GM19035 (cell line): ENCODE data around the gene SMARCC2.
"Not testable (repeated sequence)": the region's sequence is repeated elsewhere in the genome, so short reads cannot be mapped to it uniquely, and the experiment has no call there.

Source experiments
- ATAC-seq: cut with Tn5 transposase; IDR thresholded peaks from one replicate; pipeline ENCODE4 v1.9.1; 2021; ENCODE audit not compliant: unreplicated experiment

SMARCC2 gene

DNA sequence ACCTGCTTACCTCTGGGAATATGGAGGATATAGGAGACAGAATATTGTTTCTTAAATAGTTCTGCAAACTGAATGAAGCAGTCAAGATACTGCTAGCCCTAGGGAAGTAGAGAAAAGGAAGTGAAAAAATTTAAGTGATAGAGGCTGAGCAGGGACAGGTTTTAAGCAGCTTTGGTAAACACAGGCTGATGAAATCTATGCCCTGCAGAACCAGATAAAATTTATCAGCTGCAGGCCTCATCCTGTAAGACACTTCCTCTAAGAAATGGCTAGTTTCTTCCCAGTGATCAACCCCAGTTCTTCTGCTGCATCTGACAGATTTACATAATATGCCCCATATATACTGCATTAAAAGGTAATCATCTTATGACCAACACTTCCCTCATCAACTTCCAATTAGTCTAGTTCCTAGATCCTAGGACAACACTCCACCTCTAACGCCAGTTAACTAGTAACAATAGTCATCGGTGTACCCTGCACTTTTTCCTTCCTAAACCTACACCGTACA is 62.5 kb downstream of the SMARCC2 start:
- ATAC-seq: no peak

DNA sequence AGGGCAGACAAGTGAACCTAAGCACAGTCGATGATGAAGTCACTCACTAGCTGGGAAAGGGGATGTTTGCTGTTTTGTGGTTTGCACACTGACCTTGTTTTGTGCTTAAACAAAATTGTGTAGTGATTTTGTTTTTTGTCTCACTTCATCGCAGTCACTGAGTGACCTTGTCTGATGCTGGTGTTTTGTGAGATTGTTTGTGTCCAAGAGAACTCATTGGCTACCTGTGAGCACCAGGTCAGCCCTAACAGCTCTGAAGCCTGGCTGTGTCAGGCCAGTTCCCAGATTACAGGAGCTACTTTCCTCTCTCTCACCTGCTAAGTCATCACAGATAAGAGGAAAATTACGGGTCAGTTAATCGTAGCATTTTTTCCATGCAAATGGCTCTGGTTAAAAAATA is 65.2 kb downstream of the SMARCC2 start:
- ATAC-seq: no peak

DNA sequence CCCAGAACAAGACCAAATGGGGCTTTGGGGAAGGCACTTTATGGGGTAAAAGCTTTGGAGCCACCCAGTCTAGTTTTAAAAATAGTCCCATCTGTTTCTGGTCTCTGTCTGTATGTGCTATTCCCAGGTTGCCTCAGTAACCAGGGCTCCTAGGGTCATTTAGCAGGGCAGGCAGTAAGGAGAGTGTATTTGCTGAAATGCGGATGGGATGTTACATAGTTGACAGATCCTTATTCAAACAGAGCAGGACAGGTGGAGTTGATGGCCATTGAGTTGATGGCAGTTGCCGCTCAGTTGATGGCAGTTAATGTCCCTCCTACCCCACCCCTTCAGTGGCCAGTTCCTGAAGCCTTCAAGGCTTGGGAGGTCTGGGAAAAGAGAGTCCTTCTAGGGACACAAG is 66.6 kb downstream of the SMARCC2 start:
- ATAC-seq: no peak

DNA sequence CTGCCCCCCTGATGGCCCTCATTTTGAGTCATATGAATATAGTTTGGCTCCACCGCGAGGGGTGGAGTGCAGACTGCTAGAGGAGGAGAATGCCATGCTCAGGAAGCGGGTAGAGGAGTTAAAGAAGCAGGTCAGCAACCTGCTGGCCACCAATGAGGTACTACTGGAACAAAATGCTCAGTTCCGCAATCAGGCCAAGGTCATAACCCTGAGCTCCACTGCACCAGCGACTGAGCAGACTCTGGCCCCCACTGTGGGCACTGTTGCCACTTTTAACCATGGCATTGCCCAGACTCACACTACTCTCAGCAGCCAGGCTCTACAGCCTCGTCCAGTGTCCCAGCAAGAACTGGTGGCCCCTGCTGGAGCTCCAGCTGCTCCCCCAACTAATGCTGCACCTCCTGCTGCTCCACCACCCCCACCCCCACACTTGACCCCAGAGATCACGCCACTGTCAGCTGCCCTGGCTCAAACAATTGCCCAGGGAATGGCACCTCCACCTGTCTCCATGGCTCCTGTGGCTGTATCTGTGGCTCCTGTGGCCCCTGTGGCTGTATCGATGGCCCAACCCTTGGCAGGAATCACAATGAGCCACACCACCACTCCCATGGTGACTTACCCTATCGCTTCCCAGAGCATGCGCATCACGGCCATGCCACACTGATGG is 67.9 kb downstream of the SMARCC2 start:
- no peak for ATAC-seq

DNA sequence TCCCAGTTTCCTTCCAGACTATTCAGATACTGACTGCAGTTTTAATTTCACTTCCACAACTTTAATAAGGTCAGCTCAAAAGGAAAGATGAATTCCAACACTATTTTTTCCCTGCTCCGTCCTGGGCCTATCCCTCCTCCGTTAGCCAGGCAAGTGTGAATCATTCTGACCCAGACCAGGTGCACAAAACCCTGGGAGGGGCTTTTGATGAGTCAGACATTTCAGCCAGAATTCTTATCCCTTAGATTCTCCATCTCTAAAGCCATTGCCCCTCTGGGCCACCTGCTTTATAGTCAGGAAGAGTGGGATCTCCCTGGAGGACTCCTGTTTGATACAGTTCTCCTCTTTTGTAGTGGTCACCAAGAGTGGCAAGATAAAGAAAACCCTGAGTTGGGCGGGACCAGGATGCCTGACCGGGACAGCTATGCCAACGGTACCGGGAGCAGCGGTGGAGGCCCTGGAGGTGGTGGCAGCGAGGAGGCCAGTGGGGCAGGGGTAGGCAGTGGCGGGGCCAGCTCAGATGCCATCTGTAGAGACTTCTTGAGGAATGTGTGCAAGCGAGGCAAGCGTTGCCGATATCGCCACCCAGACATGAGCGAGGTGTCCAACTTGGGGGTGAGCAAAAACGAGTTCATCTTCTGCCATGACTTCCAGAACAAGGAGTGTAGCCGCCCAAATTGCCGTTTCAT is 69.0 kb downstream of the SMARCC2 start:
- ATAC-seq: no peak

DNA sequence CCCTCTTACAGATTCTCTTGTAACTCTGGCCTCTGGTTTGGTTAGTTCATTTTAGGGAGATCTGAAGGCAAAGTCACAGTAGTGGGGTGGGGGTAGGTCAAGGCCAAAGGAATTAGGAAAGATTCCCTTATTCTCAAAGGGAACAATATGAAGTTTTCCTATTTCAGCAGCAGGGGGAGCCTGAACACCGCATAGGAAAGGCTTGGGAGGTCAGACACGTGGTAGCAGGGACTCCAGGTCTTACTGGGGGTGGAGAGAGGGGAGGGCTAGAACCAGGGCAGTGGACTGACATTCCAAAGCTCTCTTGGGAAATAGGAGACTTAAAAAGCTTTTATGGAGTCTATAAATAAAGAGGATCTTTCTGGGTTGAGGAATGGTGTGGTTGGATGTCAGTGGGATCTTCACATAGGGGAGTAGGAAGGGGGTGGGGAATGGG is 69.9 kb downstream of the SMARCC2 start:
- ATAC-seq: no peak

DNA sequence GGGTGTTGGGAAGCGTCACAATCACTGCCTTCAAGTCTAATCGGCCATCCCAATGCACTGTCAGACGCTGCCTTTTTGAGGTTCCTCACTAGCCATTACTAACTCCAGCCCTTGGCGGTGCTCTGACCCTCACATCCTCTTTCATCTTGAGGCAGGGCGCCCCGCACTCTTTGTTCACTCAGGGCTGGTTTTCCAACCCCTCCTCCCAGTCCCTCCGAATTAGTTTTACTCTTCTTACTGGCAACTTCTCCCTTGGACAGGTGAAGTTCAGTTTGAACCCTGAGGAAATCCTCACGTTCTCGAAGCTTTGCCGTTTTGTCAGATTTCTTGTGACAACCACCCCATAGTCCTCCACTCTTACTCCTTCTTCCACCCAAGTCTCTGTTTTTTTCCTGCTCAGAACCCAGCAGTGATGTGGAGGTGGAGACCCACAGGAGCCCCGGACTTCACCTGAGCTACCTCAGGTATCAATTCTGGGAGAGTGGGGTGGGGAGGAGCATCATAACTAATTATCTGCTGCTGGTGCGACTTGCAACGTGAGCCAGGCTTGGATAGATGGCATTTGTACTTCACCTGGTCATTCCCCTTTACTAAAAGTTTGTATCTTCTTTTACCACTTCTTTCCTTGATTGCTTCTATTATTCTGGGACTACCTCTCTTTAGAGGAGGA is 70.5 kb downstream of the SMARCC2 start:
- no peak for ATAC-seq

DNA sequence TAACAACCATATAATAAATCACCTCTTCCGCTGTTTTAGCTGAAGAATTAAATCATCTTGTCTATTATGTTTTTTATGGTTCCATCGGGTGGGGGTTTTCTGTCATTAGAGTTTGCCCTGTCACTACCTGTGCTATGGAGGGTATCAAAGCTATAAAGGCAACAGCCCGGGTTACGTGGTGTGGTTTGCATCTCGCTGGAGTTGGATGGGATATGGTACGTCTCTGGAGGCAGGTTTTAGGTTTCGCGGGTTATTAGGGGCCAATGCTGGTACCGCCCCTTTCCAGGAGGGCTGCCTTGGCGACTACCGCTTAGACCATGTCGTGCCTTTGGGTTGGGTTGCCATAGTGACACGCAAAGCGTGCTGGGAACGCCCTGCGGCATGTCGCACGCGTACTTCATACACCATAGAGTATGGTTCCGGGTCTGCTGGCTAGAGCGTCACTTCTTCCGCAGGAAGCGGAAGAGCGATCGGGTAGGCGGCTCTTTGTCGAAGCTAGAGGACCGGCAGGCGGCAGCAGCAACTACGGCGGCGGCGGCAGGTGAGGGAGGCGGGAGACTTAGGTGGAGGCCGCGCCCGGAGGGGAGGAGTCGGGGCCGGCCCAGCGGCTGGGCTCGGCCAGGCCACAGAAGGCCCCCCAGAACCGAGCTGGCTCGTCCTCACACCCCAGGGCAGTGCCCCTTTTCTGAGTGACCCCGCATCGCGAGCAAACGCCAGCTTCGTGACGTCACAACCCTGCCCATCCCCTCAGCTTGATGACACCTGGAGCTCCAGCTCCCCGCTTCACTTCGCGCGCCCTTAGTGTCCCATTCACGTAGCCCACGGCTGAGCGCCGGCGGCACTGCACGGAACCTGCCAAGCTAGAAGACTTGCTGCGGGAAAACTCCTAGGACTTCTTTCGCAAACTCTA is 71.2 kb downstream of the SMARCC2 start, which contains the start of gene ZC3H10:
Gene ZC3H10 (plus strand): TSS at position 489 of the 910 bp plus-strand sequence. CDS start 2,297 bp downstream, outside the sequence.
- peak; percentile 84 for ATAC-seq

DNA sequence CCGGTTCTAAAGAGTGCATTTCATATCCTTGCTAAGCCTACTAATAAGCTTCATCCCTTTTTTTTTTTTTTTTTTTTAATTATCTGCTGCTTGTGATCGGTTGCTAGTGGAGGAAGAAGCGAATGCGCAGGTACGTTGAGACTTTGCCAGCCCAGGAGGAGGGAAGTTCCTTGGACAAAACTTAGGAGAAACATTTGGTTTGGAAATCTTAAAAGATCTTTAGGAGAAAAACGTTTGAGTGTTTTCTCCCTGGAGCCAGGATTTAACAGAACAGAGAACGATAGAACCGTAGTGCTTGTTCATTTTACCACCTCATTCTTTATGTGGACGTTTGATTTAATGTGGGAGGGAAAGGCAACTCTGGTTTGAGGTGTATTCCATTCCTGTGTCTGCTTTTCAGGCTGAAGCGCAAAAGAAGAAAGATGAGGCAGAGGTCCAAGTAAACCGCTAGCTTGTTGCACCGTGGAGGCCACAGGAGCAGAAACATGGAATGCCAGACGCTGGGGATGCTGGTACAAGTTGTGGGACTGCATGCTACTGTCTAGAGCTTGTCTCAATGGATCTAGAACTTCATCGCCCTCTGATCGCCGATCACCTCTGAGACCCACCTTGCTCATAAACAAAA is 72.1 kb downstream of the SMARCC2 start:
- not testable (repeated sequence) for ATAC-seq

DNA sequence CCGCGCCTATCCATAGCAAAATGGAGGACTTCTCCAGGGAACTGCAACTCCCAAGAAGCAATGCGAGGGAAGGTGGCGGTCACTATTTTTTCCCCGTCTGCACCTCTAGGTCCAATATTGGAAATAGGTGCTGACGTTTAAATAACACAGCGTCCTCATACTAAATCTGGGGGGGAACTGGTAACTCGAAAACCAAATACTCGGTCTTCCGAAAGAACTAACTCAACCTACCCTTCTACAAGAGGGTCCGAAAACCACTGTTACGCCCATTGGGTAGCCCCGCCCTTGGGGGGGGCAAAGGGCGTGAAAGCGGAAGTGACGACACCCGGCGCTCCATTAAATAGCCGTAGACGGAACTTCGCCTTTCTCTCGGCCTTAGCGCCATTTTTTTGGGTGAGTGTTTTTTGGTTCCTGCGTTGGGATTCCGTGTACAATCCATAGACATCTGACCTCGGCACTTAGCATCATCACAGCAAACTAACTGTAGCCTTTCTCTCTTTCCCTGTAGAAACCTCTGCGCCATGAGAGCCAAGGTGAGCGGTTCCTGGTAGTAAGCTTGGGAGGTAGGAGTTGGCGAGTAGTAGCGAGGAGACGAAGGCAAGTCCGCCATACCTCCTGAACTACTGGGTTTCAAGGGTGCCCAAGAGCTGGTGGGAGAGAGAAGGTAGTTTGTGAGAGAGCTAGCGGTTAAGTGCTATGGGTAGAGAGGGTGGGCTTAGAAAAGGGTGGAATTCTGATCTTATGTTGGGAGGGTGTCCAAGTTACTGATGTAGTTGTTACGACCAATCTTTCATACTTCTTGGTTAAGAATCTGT is 72.8 kb downstream of the SMARCC2 start, which contains the start of gene RPL41:
Gene RPL41 (plus strand): TSS at position 367 of the 815 bp plus-strand sequence.
- peak; percentile 51 for ATAC-seq

DNA sequence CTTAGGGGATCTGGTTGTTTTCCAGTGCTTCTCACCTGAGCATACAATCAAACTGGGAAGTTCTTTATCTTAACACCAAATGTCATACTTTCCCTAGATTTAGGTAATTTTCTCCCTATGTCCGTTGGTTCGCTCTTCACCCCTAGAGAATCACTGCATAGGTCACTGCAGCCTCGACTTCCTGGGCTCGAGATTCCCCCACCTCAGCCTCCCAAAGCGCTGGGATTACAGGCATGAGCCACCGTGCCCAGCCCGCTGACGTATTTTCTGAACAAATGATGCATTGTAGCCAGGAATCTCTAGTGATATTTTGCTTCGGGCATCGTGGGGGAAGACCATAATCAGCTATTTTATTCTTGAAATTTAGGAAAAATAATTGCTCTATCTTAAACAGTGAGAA is 74.0 kb downstream of the SMARCC2 start:
- ATAC-seq: no peak

DNA sequence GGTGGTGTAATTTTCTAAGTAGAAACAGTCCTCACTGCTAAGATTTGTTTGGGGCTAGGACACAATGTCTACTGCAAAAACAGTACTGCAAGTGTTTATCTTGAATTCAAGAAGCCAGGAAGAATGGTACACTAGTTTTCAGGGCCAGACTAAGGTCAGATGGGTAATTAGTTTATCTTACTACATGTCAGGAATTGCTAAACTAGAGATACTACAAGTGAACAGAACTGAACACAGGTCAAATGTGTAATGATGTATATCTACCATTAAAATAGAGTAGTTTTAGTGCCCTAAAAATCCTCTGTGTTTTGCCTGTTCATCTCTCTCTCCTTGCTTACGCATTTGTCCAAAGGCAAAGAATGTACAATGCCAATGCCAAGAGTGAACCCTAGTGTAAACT is 75.2 kb downstream of the SMARCC2 start:
- no peak for ATAC-seq
